Stimulated activated CD4-positive, alpha-beta T cell treated with anti-CD3 and anti-CD28 coated beads, Interleukin-12 subunit alpha, Interleukin-12 subunit beta, amount 100 ng/mL, for 4 hours (primary cell): ENCODE data around the gene TGFBR1.
"Not testable (repeated sequence)": the region's sequence is repeated elsewhere in the genome, so short reads cannot be mapped to it uniquely, and the experiment has no call there.

Experiments
- DNase-seq: peaks from one replicate; pipeline ENCODE4 v3.0.0-alpha.2; 2020

TGFBR1 gene

GRCh38 chr9:99076483-99077171 is 28.3 kb upstream of the TGFBR1 start:
- no peak for DNase-seq

DNA sequence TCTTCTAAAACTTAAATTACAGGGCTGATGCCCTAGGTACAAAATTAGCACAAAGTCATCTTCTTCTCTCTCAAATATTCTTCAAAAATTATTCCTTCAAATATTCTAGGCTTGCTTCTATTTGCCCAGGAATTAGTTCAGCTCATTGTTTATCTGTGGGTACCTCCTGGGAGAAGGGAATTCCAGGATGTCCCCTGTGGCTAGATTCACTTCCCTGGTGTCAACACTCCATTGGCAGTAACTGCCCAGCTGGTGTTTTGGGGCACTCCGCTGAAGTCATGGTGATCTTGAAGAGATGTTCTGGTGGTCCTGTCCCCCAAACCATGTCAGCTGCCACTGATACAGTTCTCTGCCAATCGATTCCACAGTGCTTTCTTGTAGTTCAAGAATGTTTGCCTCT is 26.2 kb upstream of the TGFBR1 start:
- no peak for DNase-seq

DNA sequence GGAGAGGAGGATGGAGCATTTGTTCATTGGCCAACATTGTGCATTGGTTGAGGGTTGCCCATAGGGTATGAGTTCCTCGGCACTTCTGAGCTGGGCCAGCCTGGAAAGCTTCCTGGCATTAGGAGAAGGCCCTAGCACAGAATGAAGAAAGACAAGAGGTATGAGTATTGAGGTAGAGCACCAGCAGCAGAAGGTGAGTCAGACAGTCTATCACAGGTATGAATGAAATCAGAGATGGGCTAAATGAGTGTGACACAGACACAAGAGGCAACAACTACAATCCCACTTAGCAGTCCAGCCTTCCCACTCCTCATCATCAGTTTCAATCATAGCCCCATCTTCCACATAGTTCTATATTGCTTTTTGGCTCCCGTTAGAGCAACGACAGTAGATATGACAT is 25.4 kb upstream of the TGFBR1 start:
- DNase-seq: no peak

GRCh38 chr9:99083051-99083450 is 21.9 kb upstream of the TGFBR1 start:
- no peak for DNase-seq

- DNase-seq: no peak
These were observed 18.7 kb upstream of the TGFBR1 start for GRCh38 chr9:99085949-99086948.

DNA sequence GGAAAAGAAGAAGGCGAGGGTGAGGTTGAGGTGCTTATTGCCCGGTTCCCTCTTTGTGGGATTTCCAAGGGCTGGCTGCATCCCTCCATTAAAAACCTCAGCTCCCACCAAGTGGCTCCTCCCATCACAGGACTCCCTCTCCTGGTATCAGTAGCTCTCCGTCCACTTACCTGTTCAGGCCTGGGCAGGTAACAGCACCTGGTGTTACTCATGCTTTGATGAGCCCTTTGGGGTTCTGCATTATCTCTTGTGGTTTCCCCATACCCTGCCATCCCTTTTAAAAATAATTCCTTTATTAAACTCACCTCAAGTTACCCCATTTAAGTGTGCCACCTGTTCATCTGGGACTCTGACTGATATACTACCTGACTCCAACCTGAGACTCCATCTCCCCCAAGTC is 17.5 kb upstream of the TGFBR1 start:
- DNase-seq: no peak

DNA sequence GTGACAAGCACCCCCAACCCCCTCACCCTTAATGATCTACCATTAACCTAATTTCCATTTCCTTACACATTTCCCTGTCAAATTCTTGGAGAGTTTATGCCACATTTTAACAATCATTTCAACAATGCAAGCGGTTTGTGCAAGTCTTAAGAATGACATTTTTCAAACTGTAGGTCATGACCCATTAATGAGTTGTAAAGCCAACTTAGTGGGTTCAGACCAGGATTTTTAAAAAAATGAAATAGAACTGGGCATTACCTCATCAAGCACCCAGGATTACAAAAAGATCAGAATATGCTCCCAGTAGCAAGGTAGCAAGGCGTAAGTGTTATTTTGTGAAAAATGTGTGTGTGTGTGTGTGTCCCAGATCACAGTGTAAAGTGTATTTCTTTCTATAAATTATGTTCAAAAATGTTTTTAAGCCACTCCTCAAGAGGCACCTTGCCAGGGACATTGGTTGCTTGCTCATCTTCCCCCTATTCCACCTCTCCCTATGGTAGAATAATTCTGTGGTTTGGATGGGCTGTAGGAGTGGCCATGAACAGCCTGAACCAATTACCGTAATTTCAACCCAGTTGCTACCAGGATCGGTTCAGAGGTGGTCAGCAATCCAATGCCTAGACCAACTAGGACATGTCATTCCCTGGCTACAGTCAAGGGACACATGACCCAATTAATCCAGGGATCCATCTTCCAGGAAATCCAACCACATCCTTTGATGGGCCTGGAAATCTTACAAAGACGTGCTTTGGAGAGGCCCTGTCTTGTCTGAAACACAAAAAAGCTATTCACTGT is 14.4 kb upstream of the TGFBR1 start:
- DNase-seq: no peak

GRCh38 chr9:99092643-99093491 is 12.0 kb upstream of the TGFBR1 start:
- DNase-seq: no peak

- no peak for DNase-seq
These were observed 11.5 kb upstream of the TGFBR1 start for GRCh38 chr9:99093492-99093791.

- no peak for DNase-seq
These were observed 9.3 kb upstream of the TGFBR1 start for GRCh38 chr9:99095565-99095964.

- DNase-seq: no peak
These were observed 8.5 kb upstream of the TGFBR1 start for GRCh38 chr9:99096409-99096808.

DNA sequence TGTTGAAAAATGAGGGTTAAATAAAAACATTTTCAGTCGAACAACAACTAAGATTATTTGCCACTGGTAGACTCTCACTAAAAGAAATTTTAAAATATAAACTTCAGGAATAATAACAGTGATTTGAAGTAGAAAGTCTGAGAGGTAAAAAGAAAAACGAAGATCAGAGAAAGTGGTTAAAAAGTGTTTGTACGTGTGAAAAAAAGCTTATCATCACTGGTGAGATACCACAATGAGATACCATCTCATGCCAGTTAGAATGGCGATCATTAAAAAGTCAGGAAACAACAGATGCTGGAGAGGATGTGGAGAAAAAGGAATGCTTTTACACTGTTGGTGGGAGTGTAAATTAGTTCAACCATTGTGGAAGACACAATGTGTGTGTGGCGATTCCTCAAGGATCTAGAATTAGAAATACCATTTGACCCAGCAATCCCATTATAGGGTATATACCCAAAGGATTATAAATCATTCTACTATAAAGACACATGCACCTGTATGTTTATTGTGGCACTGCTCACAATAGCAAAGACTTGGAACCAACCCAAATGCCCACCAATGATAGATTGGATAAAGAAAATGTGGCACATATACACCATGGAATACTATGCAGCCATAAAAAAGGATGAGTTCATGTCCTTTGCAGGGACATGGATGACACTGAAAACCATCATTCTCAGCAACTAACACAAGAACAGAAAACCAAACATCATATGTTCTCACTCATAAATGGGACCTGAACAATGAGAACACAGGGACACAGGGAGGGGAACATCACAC is 4.9 kb upstream of the TGFBR1 start:
- not testable (repeated sequence) for DNase-seq

- no peak for DNase-seq
These were observed 3.6 kb upstream of the TGFBR1 start for GRCh38 chr9:99101271-99101670.

GRCh38 chr9:99101812-99102211 is 3.1 kb upstream of the TGFBR1 start:
- no peak for DNase-seq

DNA sequence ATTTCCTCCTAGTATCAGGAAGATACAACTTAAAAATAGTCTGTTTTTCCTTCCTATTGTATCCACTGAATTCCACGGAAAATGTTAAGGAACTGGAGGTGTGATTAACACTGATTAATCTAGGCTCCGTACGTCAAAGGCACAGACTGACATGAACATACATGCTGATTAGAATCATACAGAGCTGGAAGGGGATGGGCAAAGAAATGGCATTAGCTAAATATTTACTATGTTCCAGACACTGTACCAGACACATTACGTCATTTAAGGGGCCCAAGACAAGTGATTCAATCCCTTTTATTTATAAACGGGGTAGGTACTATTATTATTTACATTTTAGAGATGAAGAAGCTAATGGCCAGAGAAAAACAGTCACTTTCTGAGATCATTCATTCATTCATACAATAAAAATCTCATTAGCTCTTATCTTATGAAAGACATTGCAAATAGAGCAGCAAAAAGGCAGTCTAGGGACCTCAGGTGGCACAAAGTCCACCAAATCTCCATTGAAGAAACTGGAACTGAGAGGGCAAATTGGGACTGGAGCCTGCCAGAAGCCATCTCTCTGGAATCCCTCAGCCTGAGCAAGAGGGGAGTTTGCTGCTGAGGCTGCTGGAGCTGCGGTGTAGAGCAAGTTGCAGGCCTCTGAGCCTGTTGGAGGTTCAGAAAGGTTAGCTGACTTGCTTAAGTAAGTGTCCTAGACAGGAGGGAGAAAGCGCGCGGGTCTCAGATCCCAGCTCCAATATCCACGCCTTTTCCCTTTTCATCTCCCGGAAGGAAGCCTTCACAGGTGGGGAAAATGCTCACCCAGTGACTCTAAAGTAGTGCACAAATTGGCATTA is 1.6 kb upstream of the TGFBR1 start:
- no peak for DNase-seq

DNA sequence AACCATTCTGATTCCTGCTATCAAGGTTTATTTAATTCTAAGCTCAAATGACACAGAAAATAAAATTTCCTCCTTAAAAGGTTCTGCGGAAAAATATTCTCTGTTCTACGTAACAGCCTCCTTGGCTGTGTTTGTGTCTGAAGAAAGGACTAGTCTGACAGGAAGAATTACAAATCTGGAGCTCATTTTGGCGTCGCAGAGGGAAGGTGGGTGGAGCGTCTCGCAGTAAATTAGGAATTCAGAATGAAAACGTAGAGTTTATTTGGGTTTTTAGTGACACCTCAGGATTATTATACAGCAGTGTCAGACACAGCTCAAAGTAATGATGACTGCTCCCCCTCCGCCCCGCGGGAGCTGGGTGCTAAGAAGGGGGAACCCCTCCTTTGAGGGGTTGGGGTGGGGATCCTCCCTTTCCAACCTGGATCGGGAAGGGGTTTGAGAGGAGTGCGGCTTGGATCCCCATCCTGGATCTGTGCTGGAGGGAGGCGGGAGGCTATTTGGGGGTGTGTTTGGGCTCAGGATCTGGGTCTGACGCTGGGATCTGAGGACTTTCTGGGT is 933 bp upstream of the TGFBR1 start:
- no peak for DNase-seq

GRCh38 chr9:99105152-99106043 is 485 bp downstream of the TGFBR1 start:
- DNase-seq: peak; percentile 28

DNA sequence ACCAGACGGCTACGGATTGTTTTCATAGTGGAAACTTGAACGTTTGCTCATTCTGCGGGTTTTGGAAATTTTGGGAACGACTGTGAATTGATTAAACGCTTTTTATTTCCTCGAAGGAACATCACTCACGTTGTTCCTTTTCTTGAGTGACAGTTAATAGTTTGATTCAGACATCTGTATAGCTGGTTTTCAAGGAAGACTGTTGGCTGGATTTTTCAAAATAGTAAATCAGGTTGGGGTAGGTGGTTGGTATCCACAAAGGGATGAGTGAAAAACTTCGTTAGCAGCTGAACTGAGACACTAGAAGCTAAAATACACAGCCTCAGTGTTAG is 1.1 kb downstream of the TGFBR1 start:
- DNase-seq: no peak

- no peak for DNase-seq
These were observed 2.5 kb downstream of the TGFBR1 start for GRCh38 chr9:99107421-99107820.
